Upper lobe of left lung (tissue), 6 donors: ENCODE results near the gene ATN1. TPM values are rescaled to one million over a fixed set of nuclear protein-coding genes. Genes with fewer than 3 reads are reported as not detected.
A peak's percentile ranks its signal among the peaks of the same experiment; 100 is the strongest.

Experiments used
- ATAC-seq, 2 donors: fragments of 200-7000 bp; cut with Tn5 transposase; one replicate each; pipeline ENCODE4 v1.9.1; 2022; ENCODE audit warnings: mild to moderate bottlenecking in 2 of 2, moderate library complexity in 2 of 2; ENCODE audit not compliant: low FRiP score in 2 of 2
- DNase-seq, 2 donors: peaks; one replicate each; pipeline ENCODE4 v3.0.0-alpha.2; 2019 to 2020
- H3K27ac ChIP-seq, 4 donors: fragments of 200-600 bp; sonication (generic); one replicate each; pipeline ENCODE4 v1.5.1; 2016 to 2019
- H3K27me3 ChIP-seq, 4 donors: fragments of 200-600 bp; sonication (generic); one replicate each; pipeline ENCODE4 v1.5.1; 2017 to 2019
- H3K36me3 ChIP-seq, 4 donors: fragments of 200-600 bp; sonication (generic); one replicate each; pipeline ENCODE4 v1.5.1; 2016 to 2019
- H3K4me1 ChIP-seq, 4 donors: fragments of 200-600 bp; sonication (generic); one replicate each; pipeline ENCODE4 v1.5.1; 2018 to 2019
- H3K4me3 ChIP-seq, 4 donors: fragments of 200-600 bp; sonication (generic); one replicate each; pipeline ENCODE4 v1.5.1; 2017 to 2019; ENCODE audit warnings: mild to moderate bottlenecking in 2 of 4, moderate library complexity in 1 of 4
- H3K9me3 ChIP-seq, 4 donors: fragments of 200-600 bp; sonication (generic); one replicate each; pipeline ENCODE4 v1.5.1; 2018 to 2019
- CTCF ChIP-seq, 6 experiments: fragments of 450-650 bp in 4 of 6; fragments of 200-600 bp in 2 of 6; sonication (generic) in 2 of 6; IDR thresholded peaks; one replicate each; pipeline ENCODE4 v1.5.1; 2016 to 2019; ENCODE audit warnings: antibody characterized with exemption in 6 of 6
- EP300 ChIP-seq, 4 donors: sonication (generic); formaldehyde crosslinking; IDR thresholded peaks; one replicate each; pipeline ENCODE4 v1.5.1; 2017; ENCODE audit warnings: antibody characterized with exemption in 4 of 4, control low read depth in 2 of 4
- POLR2A ChIP-seq, 4 donors: fragments of 450-650 bp; IDR thresholded peaks; one replicate each; pipeline ENCODE4 v1.5.1; 2016 to 2017; ENCODE audit warnings: antibody characterized with exemption in 4 of 4, mild to moderate bottlenecking in 2 of 4
- POLR2AphosphoS5 ChIP-seq, 2 donors: sonication (generic); formaldehyde crosslinking; IDR thresholded peaks; one replicate each; pipeline ENCODE4 v1.5.1; 2017; ENCODE audit warnings: antibody characterized with exemption in 2 of 2
- WGBS, 2 donors: methylation state at CpG; one replicate each; pipeline ENCODE4 v1.1.5; 2017 to 2018; 5-methylcytosine and 5-hydroxymethylcytosine counted together
- total RNA-seq, 6 donors: library from RNA; depleted of rRNA in 4 of 6; stranded (reverse); fragments of >200 nt in 4 of 6; gene quantifications; one replicate each; pipeline versions ENCODE4 v1.1.0 to v1.2.1, GENCODE V29; 2016 to 2021
- donor health status: DM: no; HTN: no; CAD: no; lungs with moderate emphysema.
- donor health status: DM: no; HTN: yes; CAD: no; lungs with severe emphysema.

The ATN1 gene
- total RNA-seq, 6 donors from 2014 or later = 74.7 to 321 (median 133) TPM

GRCh38 chr12:6932766-6933165 lies 5.0 kb downstream of the ATN1 start:
- peaks cover 9 to 39% (median 25%) of the 10 kb centered on the region in 4 donors for H3K36me3 ChIP-seq
- TF ChIP-seq POLR2A (IDR thresholded peaks at IDR 0.05) (no peak), POLR2AphosphoS5 (IDR thresholded peaks at IDR 0.05) (no peak), CTCF (IDR thresholded peaks at IDR 0.05) (no peak), EP300 (IDR thresholded peaks at IDR 0.05) (no peak)
- no peak for DNase-seq
- no peak for ATAC-seq
- H3K9me3 ChIP-seq = no peaks in the 10 kb centered on the region
- H3K27ac ChIP-seq = peak overlapping the region in 2 of 4 donors; percentile 82 to 94
- 65 to 75% methylated on average over 1 of the region's 1 CpG for WGBS, 2 donors
- no peak overlapping the region for H3K4me3 ChIP-seq
- H3K4me1 ChIP-seq = peaks cover 59 to 79% (median 66%) of the 10 kb centered on the region in 4 donors
- H3K27me3 ChIP-seq = no peaks in the 10 kb centered on the region

GRCh38 chr12:6934110-6934509 lies 6.4 kb downstream of the ATN1 start:
- peaks cover 9 to 43% (median 28%) of the 10 kb centered on the region in 4 donors for H3K36me3 ChIP-seq
- no peaks in the 10 kb centered on the region for H3K27me3 ChIP-seq
- H3K9me3 ChIP-seq = no peaks in the 10 kb centered on the region
- H3K27ac ChIP-seq = peak overlapping the region; percentile 22 to 94 (median 73)
- no peak for DNase-seq
- H3K4me3 ChIP-seq = no peak overlapping the region
- H3K4me1 ChIP-seq = peaks cover 61 to 84% (median 74%) of the 10 kb centered on the region in 4 donors
- WGBS, 2 donors = 29 to 35% methylated on average over 8 of the region's 8 CpGs
- no peak for ATAC-seq
- TF ChIP-seq POLR2AphosphoS5 (IDR thresholded peaks at IDR 0.05) (peak; percentile 19 to 38), CTCF (IDR thresholded peaks at IDR 0.05) (no peak), EP300 (IDR thresholded peaks at IDR 0.05) (no peak), POLR2A (IDR thresholded peaks at IDR 0.05) (no peak)

GRCh38 chr12:6935371-6936193 lies 7.8 kb downstream of the ATN1 start:
- TF ChIP-seq EP300 (IDR thresholded peaks at IDR 0.05) (no peak), POLR2A (IDR thresholded peaks at IDR 0.05) (no peak), POLR2AphosphoS5 (IDR thresholded peaks at IDR 0.05) (no peak), CTCF (IDR thresholded peaks at IDR 0.05) (no peak)
- WGBS, 2 donors = 74 to 76% methylated on average over 14 of the region's 14 CpGs
- H3K4me1 ChIP-seq = peaks cover 49 to 69% (median 60%) of the 10 kb centered on the region in 4 donors
- H3K27ac ChIP-seq = peak overlapping the region in 3 of 4 donors; percentile 5 to 94 (median 82)
- peaks cover 9 to 55% (median 29%) of the 10 kb centered on the region in 4 donors for H3K36me3 ChIP-seq
- no peak for ATAC-seq
- H3K9me3 ChIP-seq = no peaks in the 10 kb centered on the region
- no peak overlapping the region for H3K4me3 ChIP-seq
- no peak for DNase-seq
- H3K27me3 ChIP-seq = no peaks in the 10 kb centered on the region

- peaks cover 44 to 63% (median 58%) of the 10 kb centered on the region in 4 donors for H3K4me1 ChIP-seq
- DNase-seq (no peak), ATAC-seq (no peak)
- H3K4me3 ChIP-seq = no peak overlapping the region
- H3K9me3 ChIP-seq = no peaks in the 10 kb centered on the region
- WGBS, 2 donors = 78 to 90% methylated on average over 3 of the region's 3 CpGs
- peak overlapping the region in 2 of 4 donors; percentile 94 to 96 for H3K27ac ChIP-seq
- H3K27me3 ChIP-seq = no peaks in the 10 kb centered on the region
- H3K36me3 ChIP-seq = peaks cover 9 to 61% (median 33%) of the 10 kb centered on the region in 4 donors
- TF ChIP-seq POLR2AphosphoS5 (IDR thresholded peaks at IDR 0.05) (no peak), EP300 (IDR thresholded peaks at IDR 0.05) (no peak), POLR2A (IDR thresholded peaks at IDR 0.05) (no peak), CTCF (IDR thresholded peaks at IDR 0.05) (no peak)
These were observed 8.5 kb downstream of the ATN1 start for GRCh38 chr12:6936194-6936635.
